Thyroid gland (tissue), 4 donors: Measurements from ENCODE around the gene RIPOR1. TPM values are rescaled to one million over a fixed set of nuclear protein-coding genes. Genes with fewer than 3 reads are reported as not detected.
"Not testable (repeated sequence)": the region's sequence is repeated elsewhere in the genome, so short reads cannot be mapped to it uniquely, and the experiment has no call there.

Source experiments
- DNase-seq, 2 donors: peaks; one replicate each; pipeline ENCODE4 v3.0.0-alpha.2; 2019
- H3K27ac ChIP-seq, 3 donors: fragments of 200-600 bp; sonication (generic); 1 replicate in 2 of 3; 2 replicates in 1 of 3; pipeline ENCODE4 v1.5.1; 2016 to 2019; ENCODE audit warnings: mild to moderate bottlenecking in 1 of 3, moderate library complexity in 1 of 3
- H3K27me3 ChIP-seq: fragments of 200-600 bp; sonication (generic); one replicate; pipeline ENCODE4 v1.5.1; 2019
- H3K36me3 ChIP-seq, 2 donors: fragments of 200-600 bp; sonication (generic); one replicate each; pipeline ENCODE4 v1.5.1; 2016 to 2019
- H3K4me1 ChIP-seq, 2 donors: fragments of 200-600 bp; sonication (generic); one replicate each; pipeline ENCODE4 v1.5.1; 2017 to 2019
- H3K4me3 ChIP-seq, 3 donors: fragments of 200-600 bp; sonication (generic); replicated peaks in 1 of 3; 1 replicate in 2 of 3; 2 replicates in 1 of 3; pipeline ENCODE4 v1.5.1; 2016; ENCODE audit warnings: mild to moderate bottlenecking in 1 of 3
- H3K9me3 ChIP-seq: fragments of 200-600 bp; sonication (generic); one replicate; pipeline ENCODE4 v1.5.1; 2017
- POLR2A ChIP-seq, 2 donors: fragments of 450-650 bp; IDR thresholded peaks; one replicate each; pipeline ENCODE4 v1.6.1; 2017; ENCODE audit warnings: antibody characterized with exemption in 2 of 2, mild to moderate bottlenecking in 2 of 2, moderate library complexity in 1 of 2
- WGBS, 2 donors: methylation state at CpG; one replicate each; pipeline ENCODE4 v1.1.5; 2017; 5-methylcytosine and 5-hydroxymethylcytosine counted together
- intact Hi-C: fragments of 100-400 bp; cut with DNase I; formaldehyde crosslinking; loops from one replicate; pipeline ENCODE4 v1.15.1; 2023
- total RNA-seq, 4 donors: library from RNA; depleted of rRNA; stranded (reverse); fragments of >200 nt; gene quantifications; one replicate each; pipeline ENCODE4 v1.2.3, GENCODE V29; 2016
- TF ChIP-seq, protein P1 (sequence below), 6 experiments: fragments of 200-600 bp in 3 of 6; fragments of 450-650 bp in 3 of 6; sonication (generic) in 3 of 6; IDR thresholded peaks; one replicate each; pipeline ENCODE4 v1.5.1; 2016 to 2019; ENCODE audit warnings: antibody characterized with exemption in 6 of 6, mild to moderate bottlenecking in 2 of 6, inconsistent platforms in 1 of 6, moderate library complexity in 1 of 6

Gene RIPOR1
- total RNA-seq, 4 donors from 2014 or later = 21.3 to 57.1 (median 41.2) TPM

GRCh38 chr16:67533024-67533560, 4.5 kb downstream of the RIPOR1 start:
- peaks cover 41 to 55% of the 10 kb centered on the region in 2 donors for H3K4me1 ChIP-seq

DNA sequence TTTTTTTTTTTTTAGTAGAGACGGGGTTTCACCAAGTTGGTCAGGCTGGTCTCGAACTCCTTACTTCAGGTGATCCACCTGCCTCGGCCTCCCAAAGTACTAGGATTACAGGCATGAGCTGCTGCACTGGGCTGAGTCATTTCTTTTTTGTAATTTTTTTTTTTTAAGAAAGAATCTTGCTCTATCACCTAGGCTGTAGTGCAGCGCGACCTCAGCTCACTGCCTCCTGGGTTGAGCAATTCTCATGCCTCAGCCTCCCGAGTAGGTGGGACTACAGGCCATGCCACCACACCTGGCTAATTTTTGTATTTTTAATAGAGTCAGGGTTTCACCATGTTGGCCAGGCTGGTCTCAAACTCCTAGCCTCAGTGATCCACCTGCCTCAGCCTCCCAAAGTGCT, 5.4 kb downstream of the RIPOR1 start:
- H3K36me3 ChIP-seq, H3K9me3 ChIP-seq, DNase-seq, H3K27ac ChIP-seq, H3K27me3 ChIP-seq, intact Hi-C loops, H3K4me3 ChIP-seq: not testable (repeated sequence)
- H3K4me1 ChIP-seq = peaks cover 49 to 57% of the 10 kb centered on the region in 2 donors
- WGBS, 2 donors = 88 to 90% methylated on average over 6 of the region's 6 CpGs

More at GRCh38 chr16:67533024-67533560, 4.5 kb downstream of the RIPOR1 start:
- Histone ChIP-seq H3K9me3 (no peaks in the 10 kb centered on the region), H3K4me3 (no peak overlapping the region), H3K27ac (no peak overlapping the region), H3K36me3 (no peaks in the 10 kb centered on the region), H3K27me3 (no peaks in the 10 kb centered on the region)
- 85 to 86% methylated on average over 9 of the region's 9 CpGs for WGBS, 2 donors
- no peak for TF ChIP-seq POLR2A (IDR thresholded peaks at IDR 0.05)
- TF ChIP-seq, protein P1, sequence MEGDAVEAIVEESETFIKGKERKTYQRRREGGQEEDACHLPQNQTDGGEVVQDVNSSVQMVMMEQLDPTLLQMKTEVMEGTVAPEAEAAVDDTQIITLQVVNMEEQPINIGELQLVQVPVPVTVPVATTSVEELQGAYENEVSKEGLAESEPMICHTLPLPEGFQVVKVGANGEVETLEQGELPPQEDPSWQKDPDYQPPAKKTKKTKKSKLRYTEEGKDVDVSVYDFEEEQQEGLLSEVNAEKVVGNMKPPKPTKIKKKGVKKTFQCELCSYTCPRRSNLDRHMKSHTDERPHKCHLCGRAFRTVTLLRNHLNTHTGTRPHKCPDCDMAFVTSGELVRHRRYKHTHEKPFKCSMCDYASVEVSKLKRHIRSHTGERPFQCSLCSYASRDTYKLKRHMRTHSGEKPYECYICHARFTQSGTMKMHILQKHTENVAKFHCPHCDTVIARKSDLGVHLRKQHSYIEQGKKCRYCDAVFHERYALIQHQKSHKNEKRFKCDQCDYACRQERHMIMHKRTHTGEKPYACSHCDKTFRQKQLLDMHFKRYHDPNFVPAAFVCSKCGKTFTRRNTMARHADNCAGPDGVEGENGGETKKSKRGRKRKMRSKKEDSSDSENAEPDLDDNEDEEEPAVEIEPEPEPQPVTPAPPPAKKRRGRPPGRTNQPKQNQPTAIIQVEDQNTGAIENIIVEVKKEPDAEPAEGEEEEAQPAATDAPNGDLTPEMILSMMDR (IDR thresholded peaks at IDR 0.05) = no peak
- no peak for DNase-seq
- intact Hi-C loops = no loop called here

DNA sequence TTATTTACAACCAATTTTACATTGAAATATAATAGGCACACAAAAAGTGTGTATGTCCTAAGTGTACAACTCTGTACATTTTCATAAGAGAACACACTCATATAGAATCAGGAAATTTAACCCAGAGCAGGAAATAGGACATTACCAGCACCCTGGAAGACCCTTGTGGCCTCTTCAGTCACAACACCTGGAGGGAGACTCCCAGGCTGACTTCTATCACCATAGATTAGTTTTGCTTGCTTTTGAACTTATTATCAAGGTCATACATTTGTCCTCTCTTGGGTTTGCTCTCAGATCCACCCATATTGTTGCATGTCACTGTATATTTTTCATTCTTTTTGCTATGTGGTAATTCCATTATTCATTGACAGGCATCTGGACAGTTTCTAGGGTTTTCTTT, 5.8 kb downstream of the RIPOR1 start:
- no peaks in the 10 kb centered on the region for H3K36me3 ChIP-seq
- intact Hi-C loops = no loop called here
- peaks cover 46 to 57% of the 10 kb centered on the region in 2 donors for H3K4me1 ChIP-seq

GRCh38 chr16:67535201-67535600, 6.6 kb downstream of the RIPOR1 start:
- TF ChIP-seq POLR2A (IDR thresholded peaks at IDR 0.05) = no peak
- TF ChIP-seq, protein P1 (IDR thresholded peaks at IDR 0.05) = no peak
- peaks cover 38 to 57% of the 10 kb centered on the region in 2 donors for H3K4me1 ChIP-seq
- H3K4me3 ChIP-seq = no peak overlapping the region
- H3K9me3 ChIP-seq = no peaks in the 10 kb centered on the region
- H3K36me3 ChIP-seq = peaks cover 4 to 7% of the 10 kb centered on the region in 2 donors
- intact Hi-C loops = no loop called here
- DNase-seq = peak in 1 of 2 donors; percentile 51
- no peaks in the 10 kb centered on the region for H3K27me3 ChIP-seq
- H3K27ac ChIP-seq = no peak overlapping the region
- WGBS, 2 donors = 79 to 89% methylated on average over 2 of the region's 2 CpGs

More for the DNA sequence above, 5.8 kb downstream of the RIPOR1 start:
- no peak for DNase-seq
- Histone ChIP-seq H3K27me3 (no peaks in the 10 kb centered on the region), H3K9me3 (no peaks in the 10 kb centered on the region), H3K27ac (no peak overlapping the region), H3K4me3 (no peak overlapping the region)
- no peak for TF ChIP-seq POLR2A (IDR thresholded peaks at IDR 0.05)
- TF ChIP-seq, protein P1 (IDR thresholded peaks at IDR 0.05) = no peak

DNA sequence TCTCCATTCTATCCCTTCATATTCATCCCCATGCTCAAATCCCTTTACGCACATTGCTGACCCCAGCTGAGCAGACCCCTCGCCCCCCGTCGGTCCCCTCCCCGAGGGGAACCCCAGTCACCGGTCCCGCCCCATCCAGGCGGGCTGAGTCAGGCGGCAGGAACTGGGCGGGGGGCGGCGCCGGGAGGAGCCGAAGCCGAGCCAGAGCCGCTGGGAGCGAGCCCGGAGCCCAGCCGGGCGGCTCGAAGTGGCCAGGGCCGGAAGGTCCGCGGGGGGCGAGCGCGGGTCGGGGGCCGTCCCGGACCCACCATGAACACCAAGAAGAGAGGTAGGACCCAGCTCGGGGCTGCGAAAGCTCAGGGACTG, 8.6 kb downstream of the RIPOR1 start:
- Histone ChIP-seq H3K9me3 (no peaks in the 10 kb centered on the region), H3K4me3 (peak overlapping the region; percentile 6 to 63 (median 29)), H3K27me3 (no peaks in the 10 kb centered on the region), H3K36me3 (peaks cover 17 to 21% of the 10 kb centered on the region in 2 donors), H3K4me1 (peaks cover 27 to 48% of the 10 kb centered on the region in 2 donors), H3K27ac (peak overlapping the region; percentile 49 to 91 (median 78))
- DNase-seq = peak; percentile 84 to 85
- intact Hi-C loops = no loop called here
- peak in 1 of 2 donors; percentile 70 for TF ChIP-seq POLR2A (IDR thresholded peaks at IDR 0.05)
- TF ChIP-seq, protein P1 (IDR thresholded peaks at IDR 0.05) = no peak
- 1 to 4% methylated on average over 8 to 10 of the region's 32 CpGs for WGBS, 2 donors
